ENCODE data around the gene S100B. TPM values are rescaled to one million over a fixed set of nuclear protein-coding genes. Genes with fewer than 3 reads are reported as not detected.
A peak's percentile ranks its signal among the peaks of the same experiment; 100 is the strongest.

S100B gene
- total and polyA plus RNA-seq, 2 donors (not counting 1 experiment from before 2014, with no cell fraction given): 0.24 TPM; not detected in 1

DNA sequence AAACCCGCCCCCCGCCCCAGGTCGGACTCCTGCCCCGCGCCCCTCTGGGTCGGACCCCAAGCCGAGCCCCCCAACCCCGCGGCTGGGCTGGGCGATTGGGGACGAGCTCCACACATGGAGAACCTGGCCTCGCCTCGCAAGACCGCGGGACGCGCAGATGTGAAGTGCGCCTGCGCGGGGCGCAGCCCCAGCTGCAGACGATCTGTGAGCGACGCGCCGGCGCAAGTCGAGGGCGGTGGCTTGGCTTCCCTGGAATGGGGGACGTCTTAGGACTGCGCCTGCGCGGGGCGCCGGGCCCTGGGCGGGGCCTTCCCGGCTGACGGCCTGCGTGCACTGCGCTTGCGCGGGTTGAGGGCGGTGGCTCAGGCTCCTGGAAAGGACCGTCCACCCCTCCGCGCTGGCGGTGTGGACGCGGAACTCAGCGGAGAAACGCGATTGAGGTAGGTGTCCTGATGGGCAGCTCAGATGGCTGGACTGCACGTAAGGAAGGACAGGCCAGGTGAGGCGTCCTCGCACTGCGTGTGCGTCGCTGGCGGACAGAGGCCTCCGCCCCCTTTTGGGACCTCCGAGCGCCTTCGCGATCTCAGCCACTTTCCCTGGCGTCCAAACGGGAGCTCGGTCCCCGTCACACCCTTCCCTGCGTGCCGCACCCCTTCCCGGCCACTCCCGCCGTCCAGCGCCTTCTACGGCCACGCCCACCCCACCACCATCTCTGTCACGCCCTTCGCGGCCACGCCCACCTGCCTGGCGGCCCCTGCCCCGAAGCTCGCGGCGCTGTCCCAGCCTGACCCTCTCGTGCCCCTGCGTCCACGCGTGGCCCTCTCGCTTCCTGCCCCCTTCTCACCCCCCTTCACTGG, 30.7 kb upstream of the S100B start, which contains the start of gene PRMT2:
Gene PRMT2 (plus strand): TSS at position 351 of the 857 bp plus-strand sequence. CDS start 1,278 bp downstream, outside the sequence.
- Histone ChIP-seq H3K9me3 (ENCODE audit: control extremely low read depth in 1 of 3, control insufficient read depth in 2 of 3, insufficient read depth in 1 of 3, low read length in 2 of 3) (no peaks in the 10 kb centered on the region), H4K20me1 (ENCODE audit: control insufficient read depth, insufficient read depth, low read length, poor library complexity, severe bottlenecking) (peaks cover 15% of the 10 kb centered on the region), H3K27ac (ENCODE audit: low read length in 2 of 2) (peak within 1 kb of the TSS; percentile 78 to 90), H2AFZ (ENCODE audit: insufficient read depth, low read depth, low read length, poor library complexity, severe bottlenecking) (peak within 1 kb of the TSS; percentile 92), H3K27me3 (replicated peaks in 1 of 4; ENCODE audit: control extremely low read depth in 1 of 4, control insufficient read depth in 3 of 4, insufficient read depth in 4 of 4, low read length in 3 of 4) (peaks cover 0 to 3% (median 1%) of the 10 kb centered on the region in 4 experiments), H3K36me3 (replicated peaks in 1 of 2; ENCODE audit: control extremely low read depth in 1 of 2, control insufficient read depth in 1 of 2, extremely low read depth in 1 of 2, insufficient read depth in 2 of 2, low read length in 1 of 2) (peaks cover 0 to 5% of the 10 kb centered on the region in 2 experiments), H3K4me3 (ENCODE audit: control extremely low read depth in 1 of 5, extremely low read depth in 1 of 5, insufficient read depth in 1 of 5, low read depth in 2 of 5, low read length in 4 of 5) (peak within 1 kb of the TSS; percentile 75 to 100 (median 99)), H3K79me2 (ENCODE audit: control insufficient read depth, insufficient read depth, low read length) (peaks cover 34% of the 10 kb centered on the region), H3K4me2 (replicated peaks; ENCODE audit: low read depth, low read length, poor library complexity, severe bottlenecking) (peak within 1 kb of the TSS; percentile 95), H3K9ac (ENCODE audit: low read length) (peak within 1 kb of the TSS; percentile 97), H3K4me1 (ENCODE audit: control insufficient read depth in 2 of 2, insufficient read depth in 2 of 2, low read length in 2 of 2) (peaks cover 20 to 36% of the 10 kb centered on the region in 2 donors)
- ChIA-PET CTCF (interaction anchor here (0.6 to 1.3 kb wide), 5 partner anchors 9 to 492 kb away, joined by 3 to 4 read pairs (median 4); no protein-coding TSS in a partner anchor), POLR2A (interaction anchor here (0.5 to 1.0 kb wide), 6 partner anchors 10 to 1755 kb away, joined by 3 to 8 read pairs (median 4); partner anchors contain the start of gene DIP2A)
- Mint-ChIP-seq H3K4me3 (peak within 1 kb of the TSS; percentile 91), H3K27me3 (peaks cover 11% of the 10 kb centered on the region), H3K27ac (peak within 1 kb of the TSS; percentile 94), H3K4me1 (peaks cover 46% of the 10 kb centered on the region), H3K9me3 (ENCODE audit: insufficient read depth) (no peaks in the 10 kb centered on the region)
- peak; percentile 91 for ATAC-seq (ENCODE audit: low read depth)
- TF ChIP-seq, protein P1, sequence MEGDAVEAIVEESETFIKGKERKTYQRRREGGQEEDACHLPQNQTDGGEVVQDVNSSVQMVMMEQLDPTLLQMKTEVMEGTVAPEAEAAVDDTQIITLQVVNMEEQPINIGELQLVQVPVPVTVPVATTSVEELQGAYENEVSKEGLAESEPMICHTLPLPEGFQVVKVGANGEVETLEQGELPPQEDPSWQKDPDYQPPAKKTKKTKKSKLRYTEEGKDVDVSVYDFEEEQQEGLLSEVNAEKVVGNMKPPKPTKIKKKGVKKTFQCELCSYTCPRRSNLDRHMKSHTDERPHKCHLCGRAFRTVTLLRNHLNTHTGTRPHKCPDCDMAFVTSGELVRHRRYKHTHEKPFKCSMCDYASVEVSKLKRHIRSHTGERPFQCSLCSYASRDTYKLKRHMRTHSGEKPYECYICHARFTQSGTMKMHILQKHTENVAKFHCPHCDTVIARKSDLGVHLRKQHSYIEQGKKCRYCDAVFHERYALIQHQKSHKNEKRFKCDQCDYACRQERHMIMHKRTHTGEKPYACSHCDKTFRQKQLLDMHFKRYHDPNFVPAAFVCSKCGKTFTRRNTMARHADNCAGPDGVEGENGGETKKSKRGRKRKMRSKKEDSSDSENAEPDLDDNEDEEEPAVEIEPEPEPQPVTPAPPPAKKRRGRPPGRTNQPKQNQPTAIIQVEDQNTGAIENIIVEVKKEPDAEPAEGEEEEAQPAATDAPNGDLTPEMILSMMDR (IDR thresholded peaks at IDR 0.05): no peak
- TF ChIP-seq EZH2 (IDR thresholded peaks at IDR 0.05; ENCODE audit: borderline replicate concordance, insufficient read depth, low read depth, low read length, poor library complexity, severe bottlenecking): no peak
- intact Hi-C loops (cut with micrococcal nuclease): no loop called here
- DNase-seq: peak; percentile 98
- under 1% methylated on average over 90 of the region's 90 CpGs for WGBS (ENCODE audit: insufficient coverage)

Data from B cell (primary cell).